Adrenal gland (tissue), 5 donors: ENCODE results near the gene B4GALT7.

Experiments
- POLR2A ChIP-seq, 2 donors: fragments of 450-650 bp; IDR thresholded peaks; one replicate each; pipeline ENCODE4 v1.6.1; 2017; ENCODE audit warnings: antibody characterized with exemption in 2 of 2, mild to moderate bottlenecking in 2 of 2, moderate library complexity in 1 of 2
- TF ChIP-seq, protein P1 (sequence below), 6 experiments: fragments of 450-650 bp in 4 of 6; fragments of 200-600 bp in 2 of 6; sonication (generic) in 1 of 6; IDR thresholded peaks; 1 replicate in 5 of 6; 2 replicates in 1 of 6; pipeline versions ENCODE4 v1.5.1 to v1.8.0; 2016 to 2021; ENCODE audit warnings: antibody characterized with exemption in 6 of 6, mild to moderate bottlenecking in 2 of 6, moderate library complexity in 1 of 6
- donor health status: DM: no; HTN: no; CAD: no.

GRCh38 chr5:177596775-177597238 lies 3.1 kb upstream of the B4GALT7 start:
- TF ChIP-seq, protein P1, sequence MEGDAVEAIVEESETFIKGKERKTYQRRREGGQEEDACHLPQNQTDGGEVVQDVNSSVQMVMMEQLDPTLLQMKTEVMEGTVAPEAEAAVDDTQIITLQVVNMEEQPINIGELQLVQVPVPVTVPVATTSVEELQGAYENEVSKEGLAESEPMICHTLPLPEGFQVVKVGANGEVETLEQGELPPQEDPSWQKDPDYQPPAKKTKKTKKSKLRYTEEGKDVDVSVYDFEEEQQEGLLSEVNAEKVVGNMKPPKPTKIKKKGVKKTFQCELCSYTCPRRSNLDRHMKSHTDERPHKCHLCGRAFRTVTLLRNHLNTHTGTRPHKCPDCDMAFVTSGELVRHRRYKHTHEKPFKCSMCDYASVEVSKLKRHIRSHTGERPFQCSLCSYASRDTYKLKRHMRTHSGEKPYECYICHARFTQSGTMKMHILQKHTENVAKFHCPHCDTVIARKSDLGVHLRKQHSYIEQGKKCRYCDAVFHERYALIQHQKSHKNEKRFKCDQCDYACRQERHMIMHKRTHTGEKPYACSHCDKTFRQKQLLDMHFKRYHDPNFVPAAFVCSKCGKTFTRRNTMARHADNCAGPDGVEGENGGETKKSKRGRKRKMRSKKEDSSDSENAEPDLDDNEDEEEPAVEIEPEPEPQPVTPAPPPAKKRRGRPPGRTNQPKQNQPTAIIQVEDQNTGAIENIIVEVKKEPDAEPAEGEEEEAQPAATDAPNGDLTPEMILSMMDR (IDR thresholded peaks at IDR 0.05), result no peak
- no peak for TF ChIP-seq POLR2A (IDR thresholded peaks at IDR 0.05)
